Fibroblast of lung (primary cell): ENCODE results near the gene TPP2.

Experiments
- EZH2 ChIP-seq: IDR thresholded peaks from 2 replicates; pipeline ENCODE4 v1.5.1; 2012; ENCODE audit warnings: low read length, control low read depth, mild to moderate bottlenecking; ENCODE audit errors: missing control alignments
- TF ChIP-seq, protein P1 (sequence below), 2 donors: IDR thresholded peaks in 1 of 2; conservative IDR thresholded peaks in 1 of 2; 1 replicate in 1 of 2; 2 replicates in 1 of 2; pipeline ENCODE4 v1.5.1; 2011 to 2012; ENCODE audit warnings: low read length in 2 of 2, control low read depth in 1 of 2, inconsistent platforms in 1 of 2, low read depth in 1 of 2, mild to moderate bottlenecking in 1 of 2

DNA sequence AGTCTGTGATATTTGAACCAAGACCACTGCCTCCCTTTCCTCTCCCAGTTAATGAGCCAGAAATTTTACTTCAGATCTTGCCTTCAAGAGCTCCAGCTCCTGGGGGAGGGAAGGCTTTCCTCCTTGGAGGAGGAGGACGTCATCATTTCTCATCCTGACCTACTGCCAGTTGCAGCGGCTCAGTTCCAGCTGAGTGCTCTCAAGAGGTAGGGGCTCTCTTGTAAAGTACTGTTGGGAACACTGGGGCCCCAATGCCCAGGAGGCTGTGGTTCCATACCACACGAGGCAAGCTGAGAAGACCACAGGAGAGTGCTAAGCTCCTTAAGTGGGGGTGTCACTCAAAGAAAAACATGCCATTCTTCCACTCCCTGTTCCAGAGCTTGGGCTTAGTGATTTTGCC lies 61.9 kb downstream of the TPP2 start:
- TF ChIP-seq, protein P1, sequence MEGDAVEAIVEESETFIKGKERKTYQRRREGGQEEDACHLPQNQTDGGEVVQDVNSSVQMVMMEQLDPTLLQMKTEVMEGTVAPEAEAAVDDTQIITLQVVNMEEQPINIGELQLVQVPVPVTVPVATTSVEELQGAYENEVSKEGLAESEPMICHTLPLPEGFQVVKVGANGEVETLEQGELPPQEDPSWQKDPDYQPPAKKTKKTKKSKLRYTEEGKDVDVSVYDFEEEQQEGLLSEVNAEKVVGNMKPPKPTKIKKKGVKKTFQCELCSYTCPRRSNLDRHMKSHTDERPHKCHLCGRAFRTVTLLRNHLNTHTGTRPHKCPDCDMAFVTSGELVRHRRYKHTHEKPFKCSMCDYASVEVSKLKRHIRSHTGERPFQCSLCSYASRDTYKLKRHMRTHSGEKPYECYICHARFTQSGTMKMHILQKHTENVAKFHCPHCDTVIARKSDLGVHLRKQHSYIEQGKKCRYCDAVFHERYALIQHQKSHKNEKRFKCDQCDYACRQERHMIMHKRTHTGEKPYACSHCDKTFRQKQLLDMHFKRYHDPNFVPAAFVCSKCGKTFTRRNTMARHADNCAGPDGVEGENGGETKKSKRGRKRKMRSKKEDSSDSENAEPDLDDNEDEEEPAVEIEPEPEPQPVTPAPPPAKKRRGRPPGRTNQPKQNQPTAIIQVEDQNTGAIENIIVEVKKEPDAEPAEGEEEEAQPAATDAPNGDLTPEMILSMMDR (conservative IDR thresholded peaks at IDR 0.05 in 1 of 2, IDR thresholded peaks at IDR 0.05 in 1 of 2; ENCODE audit: low read depth in 1 of 2, low read length in 2 of 2): no peak
- no peak for TF ChIP-seq EZH2
